ENCODE measurements around the gene STRA6.

- TF ChIP-seq POLR2AphosphoS5 (IDR thresholded peaks at IDR 0.05; ENCODE audit: borderline replicate concordance, low read depth, low read length) (no peak), EZH2 (IDR thresholded peaks at IDR 0.05) (no peak)
These were observed 42.3 kb upstream of the STRA6 start for GRCh38 chr15:74244822-74245341.
